SK-N-SH (cell line): ENCODE results near the gene GABRB1. TPM values are rescaled to one million over a fixed set of nuclear protein-coding genes. Genes with fewer than 3 reads are reported as not detected.

Experiments used
- CTCF ChIA-PET: fragments of 300-600, 350-600 bp; formaldehyde crosslinking; extraction: SDS; loops from one replicate; lab custom pipeline; 2021; lab: Yijun Ruan, JAX
- POLR2A ChIA-PET: fragments of 350-600 bp; sonication (Branson Sonifier 250); formaldehyde crosslinking; extraction: SDS; loops from one replicate; lab custom pipeline; 2020; ENCODE audit warnings: antibody characterized with exemption, inconsistent platforms; lab: Yijun Ruan, JAX
- DNase-seq: peaks from one replicate; pipeline ENCODE4 v3.0.0; 2012
- H2AFZ ChIP-seq: fragments of 200-600 bp; sonication (generic); 2 replicates; pipeline ENCODE4 v1.8.1; 2016; ENCODE audit warnings: antibody characterized with exemption, mild to moderate bottlenecking, low read depth
- H3F3A ChIP-seq: fragments of 200-600 bp; sonication (generic); replicated peaks from 2 replicates; pipeline ENCODE3; 2016; ENCODE audit warnings: antibody characterized with exemption, mild to moderate bottlenecking; ENCODE audit not compliant: insufficient read depth
- H3K27ac ChIP-seq, 2 experiments: fragments of 200-500 bp in 1 of 2; fragments of 200-600 bp in 1 of 2; sonication (Bioruptor generic) in 1 of 2; sonication (generic), shearing (Covaris generic) in 1 of 2; 2 replicates each; pipeline versions ENCODE4 v1.5.1 to v1.6.1; 2014 to 2016; ENCODE audit warnings: low read depth in 2 of 2, inconsistent platforms in 1 of 2, low read length in 1 of 2, mild to moderate bottlenecking in 1 of 2, mixed read lengths in 1 of 2
- H3K27me3 ChIP-seq: fragments of 200-600 bp; sonication (generic), shearing (Covaris generic); 2 replicates; pipeline ENCODE4 v1.6.1; 2016; ENCODE audit warnings: mixed run types; ENCODE audit not compliant: insufficient read depth
- H3K36me3 ChIP-seq, 2 experiments: fragments of 200-500 bp in 1 of 2; fragments of 200-600 bp in 1 of 2; sonication (Bioruptor generic) in 1 of 2; sonication (generic) in 1 of 2; replicated peaks in 1 of 2; 2 replicates each; pipeline versions ENCODE3 to v1.5.1; 2014 to 2016; ENCODE audit warnings: low read length in 1 of 2, mild to moderate bottlenecking in 1 of 2; ENCODE audit not compliant: insufficient read depth in 2 of 2, control insufficient read depth in 1 of 2
- H3K4me1 ChIP-seq, 2 experiments: fragments of 200-500 bp in 1 of 2; fragments of 200-600 bp in 1 of 2; sonication (Bioruptor generic) in 1 of 2; sonication (generic), shearing (Covaris generic) in 1 of 2; 2 replicates each; pipeline versions ENCODE4 v1.5.1 to v1.6.1; 2014 to 2016; ENCODE audit warnings: low read depth in 1 of 2, low read length in 1 of 2, mixed run types in 1 of 2; ENCODE audit not compliant: insufficient read depth in 2 of 2, control insufficient read depth in 1 of 2
- H3K4me2 ChIP-seq: fragments of 200-600 bp; sonication (generic), shearing (Covaris generic); 2 replicates; pipeline ENCODE4 v1.6.1; 2017; ENCODE audit warnings: mixed run types
- H3K4me3 ChIP-seq, 2 experiments: fragments of 200-500 bp in 1 of 2; fragments of 200-600 bp in 1 of 2; sonication (Bioruptor generic) in 1 of 2; sonication (generic), shearing (Covaris generic) in 1 of 2; 2 replicates each; pipeline versions ENCODE4 v1.5.1 to v1.8.1; 2014 to 2016; ENCODE audit warnings: low read depth in 2 of 2, inconsistent platforms in 1 of 2, low read length in 1 of 2, mild to moderate bottlenecking in 1 of 2, mixed read lengths in 1 of 2, moderate library complexity in 1 of 2
- H3K79me2 ChIP-seq: fragments of 200-600 bp; sonication (generic); 2 replicates; pipeline ENCODE4 v1.8.1; 2017; ENCODE audit warnings: mild to moderate bottlenecking; ENCODE audit not compliant: insufficient read depth
- H3K9ac ChIP-seq: fragments of 200-600 bp; sonication (generic); 2 replicates; pipeline ENCODE4 v1.6.1; 2017; ENCODE audit warnings: mixed run types
- H3K9me2 ChIP-seq: fragments of 200-600 bp; sonication (generic); 2 replicates; pipeline ENCODE4 v1.6.1; 2017; ENCODE audit warnings: mixed run types
- H3K9me3 ChIP-seq: fragments of 200-600 bp; sonication (generic); 2 replicates; pipeline ENCODE4 v1.6.1; 2017; ENCODE audit warnings: mixed run types, mild to moderate bottlenecking, moderate library complexity
- H4K20me1 ChIP-seq: fragments of 200-600 bp; sonication (generic); 2 replicates; pipeline ENCODE4 v1.6.1; 2017; ENCODE audit warnings: mild to moderate bottlenecking, mixed run types; ENCODE audit not compliant: insufficient read depth
- CTCF ChIP-seq: fragments of 200-600 bp; sonication (generic); IDR thresholded peaks from 2 replicates; pipeline ENCODE4 v1.6.1; 2017; ENCODE audit warnings: antibody characterized with exemption, mild to moderate bottlenecking, moderate library complexity
- ELF1 ChIP-seq: IDR thresholded peaks from 2 replicates; pipeline ENCODE4 v1.4.0; 2012
- EZH2phosphoT487 ChIP-seq: fragments of 200-600 bp; sonication (generic); IDR thresholded peaks from 2 replicates; pipeline ENCODE4 v1.6.1; 2017; ENCODE audit warnings: low read depth, mixed run types, mild to moderate bottlenecking, antibody characterized with exemption, moderate library complexity, borderline replicate concordance
- FOSL2 ChIP-seq: IDR thresholded peaks from 2 replicates; pipeline ENCODE4 v1.4.0; 2012; ENCODE audit warnings: low read depth, mild to moderate bottlenecking, moderate library complexity, borderline replicate concordance
- FOXM1 ChIP-seq: IDR thresholded peaks from 2 replicates; pipeline ENCODE4 v1.4.0; 2012; ENCODE audit warnings: low read depth, mild to moderate bottlenecking
- GATA2 ChIP-seq: sonication (generic); formaldehyde crosslinking; IDR thresholded peaks from 2 replicates; pipeline ENCODE4 v1.5.0; 2020; ENCODE audit warnings: mild to moderate bottlenecking, missing genetic modification reagents
- JUND ChIP-seq: IDR thresholded peaks from 2 replicates; pipeline ENCODE4 v1.4.0; 2012
- NFIC ChIP-seq: IDR thresholded peaks from 2 replicates; pipeline ENCODE4 v1.4.0; 2012; ENCODE audit warnings: borderline replicate concordance
- NRF1 ChIP-seq: IDR thresholded peaks from 2 replicates; pipeline ENCODE4 v1.6.1; 2012; ENCODE audit warnings: low read depth, mild to moderate bottlenecking, low read length
- POLR2AphosphoS5 ChIP-seq: IDR thresholded peaks from 2 replicates; pipeline ENCODE4 v1.6.1; 2012; ENCODE audit warnings: low read depth, low read length
- RAD21 ChIP-seq: IDR thresholded peaks from 2 replicates; pipeline ENCODE4 v1.6.1; 2012; ENCODE audit warnings: mild to moderate bottlenecking, low read length
- REST ChIP-seq: IDR thresholded peaks from 2 replicates; pipeline ENCODE4 v1.6.1; 2012; ENCODE audit warnings: mild to moderate bottlenecking, low read depth, low read length, moderate library complexity
- RFX5 ChIP-seq: IDR thresholded peaks from 2 replicates; pipeline ENCODE4 v1.6.1; 2012; ENCODE audit warnings: mild to moderate bottlenecking, improper control_type of control experiment, low read length
- RXRA ChIP-seq: IDR thresholded peaks from 2 replicates; pipeline ENCODE4 v1.4.0; 2012; ENCODE audit warnings: low read depth, mild to moderate bottlenecking, borderline replicate concordance
- TAF1 ChIP-seq: IDR thresholded peaks from 2 replicates; pipeline ENCODE4 v1.6.1; 2012; ENCODE audit warnings: low read depth, mild to moderate bottlenecking, low read length, moderate library complexity, borderline replicate concordance
- TCF12 ChIP-seq: IDR thresholded peaks from 2 replicates; pipeline ENCODE4 v1.4.0; 2012
- TEAD4 ChIP-seq: IDR thresholded peaks from 2 replicates; pipeline ENCODE4 v1.4.0; 2012; ENCODE audit warnings: mild to moderate bottlenecking, borderline replicate concordance; ENCODE audit not compliant: insufficient read depth
- USF1 ChIP-seq: IDR thresholded peaks from 2 replicates; pipeline ENCODE4 v1.4.0; 2012; ENCODE audit warnings: low read depth, borderline replicate concordance
- USF2 ChIP-seq: fragments of 150-350 bp; IDR thresholded peaks from 2 replicates; pipeline ENCODE4 v1.6.1; 2017; ENCODE audit warnings: antibody characterized with exemption, low read length, low read depth, borderline replicate concordance
- YY1 ChIP-seq: IDR thresholded peaks from 2 replicates; pipeline ENCODE4 v1.4.0; 2012; ENCODE audit warnings: low read depth, mild to moderate bottlenecking
- WGBS: methylation state at CpG from one replicate; pipeline ENCODE4 v1.1.6; 2017; ENCODE audit warnings: low lambda C conversion rate; 5-methylcytosine and 5-hydroxymethylcytosine counted together
- polyA plus RNA-seq, 3 experiments: library from polyadenylated mRNA; depleted of rRNA; stranded (reverse); fragments of >200 nt; gene quantifications; 2 replicates each; pipeline ENCODE4 v1.2.3, GENCODE V29; 2012
- TF ChIP-seq, protein P1 (sequence below): IDR thresholded peaks from 2 replicates; pipeline ENCODE4 v1.4.0; 2012; ENCODE audit warnings: low read depth, borderline replicate concordance

GABRB1 gene
- polyA plus RNA-seq, 1 of the 3 experiments (the other 2 are of a cell fraction): not detected

DNA sequence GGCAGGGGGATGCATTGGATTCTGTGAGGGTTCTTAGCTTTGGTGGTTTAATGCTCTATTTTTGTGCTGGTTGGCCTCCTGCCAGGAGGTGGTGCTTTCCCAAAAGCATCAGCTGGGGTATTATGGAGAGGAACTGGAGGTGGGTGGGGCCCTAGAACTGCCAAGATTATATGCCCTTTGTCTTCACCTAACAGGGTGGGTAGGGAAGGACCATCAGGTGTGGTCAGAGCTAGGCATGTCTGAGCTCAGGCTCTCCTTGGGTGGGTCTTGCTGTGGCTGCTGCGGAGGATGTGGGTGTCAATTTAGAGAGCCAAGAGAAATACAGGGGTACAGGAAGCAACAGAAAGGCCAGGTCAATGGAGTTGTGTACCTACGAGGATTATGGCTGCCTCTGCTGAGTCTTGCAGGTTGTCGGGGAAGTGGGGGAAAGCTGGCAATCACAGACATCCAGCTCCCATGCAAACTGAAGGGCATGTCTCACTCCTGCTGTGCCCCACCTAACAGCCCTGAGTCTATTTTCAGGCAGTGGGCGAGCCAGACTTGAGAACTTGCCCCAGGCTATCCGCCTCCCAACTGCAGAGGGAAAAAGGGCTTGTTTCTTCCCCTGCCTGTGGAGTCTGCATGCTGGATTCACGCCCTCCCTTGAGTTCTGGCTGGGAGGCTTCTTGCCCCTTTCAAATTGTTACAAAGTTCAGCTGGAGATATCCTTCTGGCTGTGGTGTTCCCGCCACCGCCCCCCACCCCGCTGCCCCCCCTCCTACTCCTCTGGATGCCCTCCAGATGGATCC is 220.2 kb downstream of the GABRB1 start (continued):
- TF ChIP-seq, protein P1, sequence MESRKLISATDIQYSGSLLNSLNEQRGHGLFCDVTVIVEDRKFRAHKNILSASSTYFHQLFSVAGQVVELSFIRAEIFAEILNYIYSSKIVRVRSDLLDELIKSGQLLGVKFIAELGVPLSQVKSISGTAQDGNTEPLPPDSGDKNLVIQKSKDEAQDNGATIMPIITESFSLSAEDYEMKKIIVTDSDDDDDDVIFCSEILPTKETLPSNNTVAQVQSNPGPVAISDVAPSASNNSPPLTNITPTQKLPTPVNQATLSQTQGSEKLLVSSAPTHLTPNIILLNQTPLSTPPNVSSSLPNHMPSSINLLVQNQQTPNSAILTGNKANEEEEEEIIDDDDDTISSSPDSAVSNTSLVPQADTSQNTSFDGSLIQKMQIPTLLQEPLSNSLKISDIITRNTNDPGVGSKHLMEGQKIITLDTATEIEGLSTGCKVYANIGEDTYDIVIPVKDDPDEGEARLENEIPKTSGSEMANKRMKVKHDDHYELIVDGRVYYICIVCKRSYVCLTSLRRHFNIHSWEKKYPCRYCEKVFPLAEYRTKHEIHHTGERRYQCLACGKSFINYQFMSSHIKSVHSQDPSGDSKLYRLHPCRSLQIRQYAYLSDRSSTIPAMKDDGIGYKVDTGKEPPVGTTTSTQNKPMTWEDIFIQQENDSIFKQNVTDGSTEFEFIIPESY: no peak
- TF ChIP-seq CTCF (no peak), JUND (no peak), GATA2 (CRISPR knock-in tag) (no peak), RAD21 (no peak), TAF1 (no peak), YY1 (no peak), NFIC (no peak), RXRA (no peak), EZH2phosphoT487 (no peak)

GRCh38 chr4:47263721-47264120 is 232.4 kb downstream of the GABRB1 start:
- ChIA-PET CTCF (interaction anchor here (1.1 kb wide), 1 partner anchor 11 kb away, joined by 3 read pairs; no protein-coding TSS in a partner anchor), POLR2A (no interaction called here)
- WGBS: 22% methylated on average over 3 of the region's 3 CpGs
- no peak overlapping the region for H3K4me2 ChIP-seq
- H3K4me1 ChIP-seq: no peaks in the 10 kb centered on the region
- H3K9me3 ChIP-seq: no peaks in the 10 kb centered on the region
- no peaks in the 10 kb centered on the region for H3K36me3 ChIP-seq
- H3K4me3 ChIP-seq: no peak overlapping the region
- no peak overlapping the region for H2AFZ ChIP-seq
- no peak for DNase-seq
- H3K27me3 ChIP-seq: no peaks in the 10 kb centered on the region; the same call in 1 of the 2 replicates
- H4K20me1 ChIP-seq: no peaks in the 10 kb centered on the region
- H3K79me2 ChIP-seq: no peaks in the 10 kb centered on the region
- H3K9me2 ChIP-seq: no peaks in the 10 kb centered on the region
- no peaks in the 10 kb centered on the region for H3F3A ChIP-seq
- H3K9ac ChIP-seq: no peak overlapping the region
- no peak overlapping the region for H3K27ac ChIP-seq
- TF ChIP-seq RFX5 (no peak), TEAD4 (no peak), GATA2 (CRISPR knock-in tag) (no peak), POLR2AphosphoS5 (no peak), TCF12 (no peak), NRF1 (no peak), EZH2phosphoT487 (no peak), FOSL2 (no peak), REST (no peak), FOXM1 (no peak), USF1 (no peak), ELF1 (no peak), RXRA (no peak), USF2 (no peak)
